MM.1S (cell line): ENCODE data around the gene COL2A1.

Experiments
- EZH2 ChIP-seq: fragments of 300-600 bp; sonication (generic); optimal IDR thresholded peaks from 2 replicates; pipeline ENCODE3; 2017; ENCODE audit warnings: low read depth, mild to moderate bottlenecking, antibody characterized with exemption, low read length, mixed read lengths
- EZH2phosphoT487 ChIP-seq: fragments of 300-600 bp; sonication (generic); IDR thresholded peaks from 2 replicates; pipeline ENCODE4 v1.6.1; 2018; ENCODE audit warnings: antibody characterized with exemption, low read length
- TF ChIP-seq, protein P1 (sequence below): fragments of 300-600 bp; sonication (generic); IDR thresholded peaks from 2 replicates; pipeline ENCODE4 v1.5.1; 2016; ENCODE audit warnings: antibody characterized with exemption, low read length, mixed read lengths

- TF ChIP-seq, protein P1, sequence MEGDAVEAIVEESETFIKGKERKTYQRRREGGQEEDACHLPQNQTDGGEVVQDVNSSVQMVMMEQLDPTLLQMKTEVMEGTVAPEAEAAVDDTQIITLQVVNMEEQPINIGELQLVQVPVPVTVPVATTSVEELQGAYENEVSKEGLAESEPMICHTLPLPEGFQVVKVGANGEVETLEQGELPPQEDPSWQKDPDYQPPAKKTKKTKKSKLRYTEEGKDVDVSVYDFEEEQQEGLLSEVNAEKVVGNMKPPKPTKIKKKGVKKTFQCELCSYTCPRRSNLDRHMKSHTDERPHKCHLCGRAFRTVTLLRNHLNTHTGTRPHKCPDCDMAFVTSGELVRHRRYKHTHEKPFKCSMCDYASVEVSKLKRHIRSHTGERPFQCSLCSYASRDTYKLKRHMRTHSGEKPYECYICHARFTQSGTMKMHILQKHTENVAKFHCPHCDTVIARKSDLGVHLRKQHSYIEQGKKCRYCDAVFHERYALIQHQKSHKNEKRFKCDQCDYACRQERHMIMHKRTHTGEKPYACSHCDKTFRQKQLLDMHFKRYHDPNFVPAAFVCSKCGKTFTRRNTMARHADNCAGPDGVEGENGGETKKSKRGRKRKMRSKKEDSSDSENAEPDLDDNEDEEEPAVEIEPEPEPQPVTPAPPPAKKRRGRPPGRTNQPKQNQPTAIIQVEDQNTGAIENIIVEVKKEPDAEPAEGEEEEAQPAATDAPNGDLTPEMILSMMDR = no peak
- TF ChIP-seq EZH2 (no peak), EZH2phosphoT487 (no peak)
Observed at GRCh38 chr12:48017921-48018617, 13.8 kb upstream of the COL2A1 start.
